Limb (tissue), 2 donors: Measurements from ENCODE around the gene SPATC1L.
"Not testable (repeated sequence)": the region's sequence is repeated elsewhere in the genome, so short reads cannot be mapped to it uniquely, and the experiment has no call there.

Experiments used
- DNase-seq, 2 donors: peaks; one replicate each; pipeline ENCODE4 v3.0.0-alpha.2; 2016; ENCODE audit errors: extremely low spot score in 2 of 2

SPATC1L gene

GRCh38 chr21:46151261-46151988 is 32.8 kb downstream of the SPATC1L start:
- DNase-seq, result peak in 1 of 2 donors; percentile 32

GRCh38 chr21:46150491-46151121 is 33.7 kb downstream of the SPATC1L start:
- DNase-seq, result no peak

- peak in 1 of 2 donors; percentile 26 for DNase-seq
Observed at GRCh38 chr21:46150073-46150472, 34.2 kb downstream of the SPATC1L start.

GRCh38 chr21:46149205-46149901 is 34.9 kb downstream of the SPATC1L start:
- DNase-seq, result no peak

GRCh38 chr21:46148106-46148505 is 36.2 kb downstream of the SPATC1L start:
- no peak for DNase-seq

GRCh38 chr21:46147429-46147828 is 36.8 kb downstream of the SPATC1L start:
- DNase-seq, result peak in 1 of 2 donors; percentile 26

GRCh38 chr21:46146856-46147255 is 37.4 kb downstream of the SPATC1L start:
- peak in 1 of 2 donors; percentile 22 for DNase-seq

- DNase-seq, result peak in 1 of 2 donors; percentile 27
Observed at GRCh38 chr21:46145840-46146691, 38.2 kb downstream of the SPATC1L start.

GRCh38 chr21:46145159-46145839 is 39.0 kb downstream of the SPATC1L start:
- DNase-seq, result peak in 1 of 2 donors; percentile 24

- DNase-seq, result no peak
Observed at GRCh38 chr21:46144464-46145070, 39.7 kb downstream of the SPATC1L start.

- DNase-seq, result no peak
Observed at GRCh38 chr21:46142582-46143473, 41.4 kb downstream of the SPATC1L start.

GRCh38 chr21:46141767-46142581 is 42.3 kb downstream of the SPATC1L start:
- no peak for DNase-seq

- DNase-seq, result not testable (repeated sequence)
Observed at GRCh38 chr21:46140352-46141003, 43.8 kb downstream of the SPATC1L start.

- no peak for DNase-seq
Observed at GRCh38 chr21:46139686-46140085, 44.6 kb downstream of the SPATC1L start.

- no peak for DNase-seq
Observed at GRCh38 chr21:46138383-46138970, 45.8 kb downstream of the SPATC1L start.

- DNase-seq, result no peak
Observed at GRCh38 chr21:46137908-46138307, 46.4 kb downstream of the SPATC1L start.

GRCh38 chr21:46136739-46137349 is 47.4 kb downstream of the SPATC1L start:
- DNase-seq, result no peak
